ENCODE data around the gene PDE2A.

PDE2A gene

GRCh38 chr11:72652873-72653630 lies 21.2 kb downstream of the PDE2A start:
- Histone ChIP-seq H3K36me3 (ENCODE audit: control insufficient read depth, insufficient read depth, low read length) (no peaks in the 10 kb centered on the region), H2BK5ac (ENCODE audit: low read length) (no peak overlapping the region), H3K4me2 (ENCODE audit: low read length) (no peak overlapping the region), H3K56ac (ENCODE audit: low read length) (no peak overlapping the region), H2BK120ac (ENCODE audit: low read depth, low read length) (no peak overlapping the region), H3K18ac (ENCODE audit: low read length) (no peak overlapping the region), H3K9ac (ENCODE audit: low read length) (no peak overlapping the region), H3K79me2 (ENCODE audit: control insufficient read depth, insufficient read depth, low read length) (no peaks in the 10 kb centered on the region), H3K27ac (ENCODE audit: low read depth, low read length) (no peak overlapping the region), H3K4ac (ENCODE audit: low read depth, low read length) (no peak overlapping the region), H4K5ac (ENCODE audit: low read length) (no peak overlapping the region), H3K23ac (ENCODE audit: low read length) (no peak overlapping the region), H2AK5ac (ENCODE audit: low read length) (no peak overlapping the region), H2BK15ac (replicated peaks; ENCODE audit: low read depth) (no peak overlapping the region), H3K4me3 (ENCODE audit: low read length) (no peak overlapping the region), H4K8ac (ENCODE audit: low read depth, low read length) (no peak overlapping the region), H3K4me1 (ENCODE audit: control insufficient read depth, low read depth, low read length) (peaks cover 3% of the 10 kb centered on the region), H3K79me1 (ENCODE audit: low read length) (no peaks in the 10 kb centered on the region), H3K27me3 (ENCODE audit: insufficient read depth, low read length, poor library complexity) (no peaks in the 10 kb centered on the region)
- peak; percentile 86 for DNase-seq
- WGBS (ENCODE audit: extremely low coverage, insufficient coverage, low lambda C conversion rate) = no CpG with 5 or more reads among the region's 13 CpGs

- no peak overlapping the region for H3K27ac ChIP-seq (ENCODE audit: low read depth, low read length)
- no peak overlapping the region for H3K23ac ChIP-seq (ENCODE audit: low read length)
- H4K5ac ChIP-seq (ENCODE audit: low read length) = no peak overlapping the region
- H2BK15ac ChIP-seq (replicated peaks; ENCODE audit: low read depth) = no peak overlapping the region
- no peaks in the 10 kb centered on the region for H3K36me3 ChIP-seq (ENCODE audit: control insufficient read depth, insufficient read depth, low read length)
- no peaks in the 10 kb centered on the region for H3K27me3 ChIP-seq (ENCODE audit: insufficient read depth, low read length, poor library complexity)
- H3K4me1 ChIP-seq (ENCODE audit: control insufficient read depth, low read depth, low read length) = peaks cover 3% of the 10 kb centered on the region
- no peaks in the 10 kb centered on the region for H3K79me2 ChIP-seq (ENCODE audit: control insufficient read depth, insufficient read depth, low read length)
- no peak for DNase-seq
- no peak overlapping the region for H3K18ac ChIP-seq (ENCODE audit: low read length)
- no peak overlapping the region for H3K4ac ChIP-seq (ENCODE audit: low read depth, low read length)
- no peak overlapping the region for H4K8ac ChIP-seq (ENCODE audit: low read depth, low read length)
- no peak overlapping the region for H3K56ac ChIP-seq (ENCODE audit: low read length)
- no peak overlapping the region for H3K4me2 ChIP-seq (ENCODE audit: low read length)
- no peak overlapping the region for H2BK5ac ChIP-seq (ENCODE audit: low read length)
- no peak overlapping the region for H2AK5ac ChIP-seq (ENCODE audit: low read length)
- no peak overlapping the region for H3K9ac ChIP-seq (ENCODE audit: low read length)
- no peak overlapping the region for H2BK120ac ChIP-seq (ENCODE audit: low read depth, low read length)
- no peak overlapping the region for H3K4me3 ChIP-seq (ENCODE audit: low read length)
- no peaks in the 10 kb centered on the region for H3K79me1 ChIP-seq (ENCODE audit: low read length)
Observed at GRCh38 chr11:72652133-72652532, 22.1 kb downstream of the PDE2A start.

GRCh38 chr11:72649215-72649976 lies 24.8 kb downstream of the PDE2A start:
- Histone ChIP-seq H4K8ac (ENCODE audit: low read depth, low read length) (no peak overlapping the region), H2BK120ac (ENCODE audit: low read depth, low read length) (no peak overlapping the region), H3K4me1 (ENCODE audit: control insufficient read depth, low read depth, low read length) (peaks cover 3% of the 10 kb centered on the region), H3K23ac (ENCODE audit: low read length) (no peak overlapping the region), H2BK15ac (replicated peaks; ENCODE audit: low read depth) (no peak overlapping the region), H2BK5ac (ENCODE audit: low read length) (no peak overlapping the region), H3K4me2 (ENCODE audit: low read length) (no peak overlapping the region), H3K18ac (ENCODE audit: low read length) (no peak overlapping the region), H2AK5ac (ENCODE audit: low read length) (no peak overlapping the region), H3K4ac (ENCODE audit: low read depth, low read length) (no peak overlapping the region), H3K4me3 (ENCODE audit: low read length) (no peak overlapping the region), H3K79me1 (ENCODE audit: low read length) (no peaks in the 10 kb centered on the region), H3K56ac (ENCODE audit: low read length) (no peak overlapping the region), H3K27me3 (ENCODE audit: insufficient read depth, low read length, poor library complexity) (no peaks in the 10 kb centered on the region), H3K79me2 (ENCODE audit: control insufficient read depth, insufficient read depth, low read length) (no peaks in the 10 kb centered on the region), H3K36me3 (ENCODE audit: control insufficient read depth, insufficient read depth, low read length) (no peaks in the 10 kb centered on the region), H3K9ac (ENCODE audit: low read length) (no peak overlapping the region), H3K27ac (ENCODE audit: low read depth, low read length) (no peak overlapping the region), H4K5ac (ENCODE audit: low read length) (no peak overlapping the region)
- no peak for DNase-seq
- WGBS (ENCODE audit: extremely low coverage, insufficient coverage, low lambda C conversion rate) = no CpG with 5 or more reads among the region's 5 CpGs

GRCh38 chr11:72648384-72649136 lies 25.7 kb downstream of the PDE2A start:
- no peaks in the 10 kb centered on the region for H3K27me3 ChIP-seq (ENCODE audit: insufficient read depth, low read length, poor library complexity)
- H3K36me3 ChIP-seq (ENCODE audit: control insufficient read depth, insufficient read depth, low read length) = no peaks in the 10 kb centered on the region
- H3K23ac ChIP-seq (ENCODE audit: low read length) = no peak overlapping the region
- no peak for DNase-seq
- no peak overlapping the region for H3K56ac ChIP-seq (ENCODE audit: low read length)
- H2AK5ac ChIP-seq (ENCODE audit: low read length) = no peak overlapping the region
- H2BK120ac ChIP-seq (ENCODE audit: low read depth, low read length) = no peak overlapping the region
- H3K4me2 ChIP-seq (ENCODE audit: low read length) = no peak overlapping the region
- no peak overlapping the region for H4K8ac ChIP-seq (ENCODE audit: low read depth, low read length)
- H3K27ac ChIP-seq (ENCODE audit: low read depth, low read length) = no peak overlapping the region
- H3K4me1 ChIP-seq (ENCODE audit: control insufficient read depth, low read depth, low read length) = peaks cover 3% of the 10 kb centered on the region
- H2BK15ac ChIP-seq (replicated peaks; ENCODE audit: low read depth) = no peak overlapping the region
- no peaks in the 10 kb centered on the region for H3K79me1 ChIP-seq (ENCODE audit: low read length)
- no peak overlapping the region for H3K18ac ChIP-seq (ENCODE audit: low read length)
- H4K5ac ChIP-seq (ENCODE audit: low read length) = no peak overlapping the region
- H2BK5ac ChIP-seq (ENCODE audit: low read length) = no peak overlapping the region
- no peak overlapping the region for H3K4ac ChIP-seq (ENCODE audit: low read depth, low read length)
- H3K9ac ChIP-seq (ENCODE audit: low read length) = no peak overlapping the region
- WGBS (ENCODE audit: extremely low coverage, insufficient coverage, low lambda C conversion rate) = no CpG with 5 or more reads among the region's 7 CpGs
- H3K4me3 ChIP-seq (ENCODE audit: low read length) = no peak overlapping the region
- H3K79me2 ChIP-seq (ENCODE audit: control insufficient read depth, insufficient read depth, low read length) = no peaks in the 10 kb centered on the region

- H3K36me3 ChIP-seq (ENCODE audit: control insufficient read depth, insufficient read depth, low read length) = no peaks in the 10 kb centered on the region
- H2AK5ac ChIP-seq (ENCODE audit: low read length) = no peak overlapping the region
- no peak overlapping the region for H3K9ac ChIP-seq (ENCODE audit: low read length)
- no peak overlapping the region for H3K18ac ChIP-seq (ENCODE audit: low read length)
- no peak overlapping the region for H3K4me3 ChIP-seq (ENCODE audit: low read length)
- H3K27ac ChIP-seq (ENCODE audit: low read depth, low read length) = no peak overlapping the region
- no peak overlapping the region for H2BK5ac ChIP-seq (ENCODE audit: low read length)
- H3K79me1 ChIP-seq (ENCODE audit: low read length) = no peaks in the 10 kb centered on the region
- no peaks in the 10 kb centered on the region for H3K4me1 ChIP-seq (ENCODE audit: control insufficient read depth, low read depth, low read length)
- no peak overlapping the region for H3K23ac ChIP-seq (ENCODE audit: low read length)
- no peak overlapping the region for H4K5ac ChIP-seq (ENCODE audit: low read length)
- H3K4ac ChIP-seq (ENCODE audit: low read depth, low read length) = no peak overlapping the region
- H4K8ac ChIP-seq (ENCODE audit: low read depth, low read length) = no peak overlapping the region
- no peak overlapping the region for H3K56ac ChIP-seq (ENCODE audit: low read length)
- H2BK15ac ChIP-seq (replicated peaks; ENCODE audit: low read depth) = no peak overlapping the region
- H3K27me3 ChIP-seq (ENCODE audit: insufficient read depth, low read length, poor library complexity) = no peaks in the 10 kb centered on the region
- H2BK120ac ChIP-seq (ENCODE audit: low read depth, low read length) = no peak overlapping the region
- no peak overlapping the region for H3K4me2 ChIP-seq (ENCODE audit: low read length)
- WGBS (ENCODE audit: extremely low coverage, insufficient coverage, low lambda C conversion rate) = no CpG with 5 or more reads among the region's 4 CpGs
- DNase-seq = no peak
- H3K79me2 ChIP-seq (ENCODE audit: control insufficient read depth, insufficient read depth, low read length) = no peaks in the 10 kb centered on the region
Observed at GRCh38 chr11:72647882-72648281, 26.3 kb downstream of the PDE2A start.

Measured in mesendoderm (in vitro differentiated cells).